Skeletal muscle tissue (tissue), 4 donors: ENCODE measurements around the gene CACNA2D4. TPM values are rescaled to one million over a fixed set of nuclear protein-coding genes. Genes with fewer than 3 reads are reported as not detected.

Source experiments
- H3K27ac ChIP-seq: one replicate; pipeline ENCODE4 v1.7.0; 2013; ENCODE audit warnings: mild to moderate bottlenecking, low read depth, low read length, inconsistent platforms
- H3K27me3 ChIP-seq, 3 donors: one replicate each; pipeline ENCODE4 v1.7.0; 2013; ENCODE audit warnings: low read length in 3 of 3; ENCODE audit not compliant: control insufficient read depth in 3 of 3, insufficient read depth in 3 of 3
- H3K36me3 ChIP-seq, 3 donors: one replicate each; pipeline ENCODE4 v1.7.0; 2013; ENCODE audit warnings: low read length in 3 of 3; ENCODE audit not compliant: control insufficient read depth in 3 of 3, insufficient read depth in 3 of 3
- H3K4me1 ChIP-seq, 3 donors: one replicate each; pipeline ENCODE4 v1.7.0; 2013; ENCODE audit warnings: low read length in 3 of 3, mild to moderate bottlenecking in 3 of 3; ENCODE audit not compliant: control insufficient read depth in 3 of 3, insufficient read depth in 3 of 3
- H3K4me3 ChIP-seq, 3 donors: one replicate each; pipeline ENCODE4 v1.7.0; 2013; ENCODE audit warnings: low read length in 3 of 3
- H3K9ac ChIP-seq, 3 donors: one replicate each; pipeline ENCODE4 v1.7.0; 2013; ENCODE audit warnings: low read length in 3 of 3, mild to moderate bottlenecking in 3 of 3, moderate library complexity in 2 of 3, low read depth in 1 of 3
- H3K9me3 ChIP-seq, 3 donors: one replicate each; pipeline ENCODE4 v1.7.0; 2013; ENCODE audit warnings: low read length in 3 of 3; ENCODE audit not compliant: control insufficient read depth in 3 of 3
- total RNA-seq: library from RNA; depleted of rRNA; stranded (reverse); fragments of >200 nt; gene quantifications from one replicate; pipeline ENCODE4 v1.2.3, GENCODE V29; 2014
- donor health status: Osteomylitis.

The CACNA2D4 gene, protein sequence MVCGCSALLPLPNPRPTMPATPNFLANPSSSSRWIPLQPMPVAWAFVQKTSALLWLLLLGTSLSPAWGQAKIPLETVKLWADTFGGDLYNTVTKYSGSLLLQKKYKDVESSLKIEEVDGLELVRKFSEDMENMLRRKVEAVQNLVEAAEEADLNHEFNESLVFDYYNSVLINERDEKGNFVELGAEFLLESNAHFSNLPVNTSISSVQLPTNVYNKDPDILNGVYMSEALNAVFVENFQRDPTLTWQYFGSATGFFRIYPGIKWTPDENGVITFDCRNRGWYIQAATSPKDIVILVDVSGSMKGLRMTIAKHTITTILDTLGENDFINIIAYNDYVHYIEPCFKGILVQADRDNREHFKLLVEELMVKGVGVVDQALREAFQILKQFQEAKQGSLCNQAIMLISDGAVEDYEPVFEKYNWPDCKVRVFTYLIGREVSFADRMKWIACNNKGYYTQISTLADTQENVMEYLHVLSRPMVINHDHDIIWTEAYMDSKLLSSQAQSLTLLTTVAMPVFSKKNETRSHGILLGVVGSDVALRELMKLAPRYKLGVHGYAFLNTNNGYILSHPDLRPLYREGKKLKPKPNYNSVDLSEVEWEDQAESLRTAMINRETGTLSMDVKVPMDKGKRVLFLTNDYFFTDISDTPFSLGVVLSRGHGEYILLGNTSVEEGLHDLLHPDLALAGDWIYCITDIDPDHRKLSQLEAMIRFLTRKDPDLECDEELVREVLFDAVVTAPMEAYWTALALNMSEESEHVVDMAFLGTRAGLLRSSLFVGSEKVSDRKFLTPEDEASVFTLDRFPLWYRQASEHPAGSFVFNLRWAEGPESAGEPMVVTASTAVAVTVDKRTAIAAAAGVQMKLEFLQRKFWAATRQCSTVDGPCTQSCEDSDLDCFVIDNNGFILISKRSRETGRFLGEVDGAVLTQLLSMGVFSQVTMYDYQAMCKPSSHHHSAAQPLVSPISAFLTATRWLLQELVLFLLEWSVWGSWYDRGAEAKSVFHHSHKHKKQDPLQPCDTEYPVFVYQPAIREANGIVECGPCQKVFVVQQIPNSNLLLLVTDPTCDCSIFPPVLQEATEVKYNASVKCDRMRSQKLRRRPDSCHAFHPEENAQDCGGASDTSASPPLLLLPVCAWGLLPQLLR
- 0.52 TPM for total RNA-seq

DNA sequence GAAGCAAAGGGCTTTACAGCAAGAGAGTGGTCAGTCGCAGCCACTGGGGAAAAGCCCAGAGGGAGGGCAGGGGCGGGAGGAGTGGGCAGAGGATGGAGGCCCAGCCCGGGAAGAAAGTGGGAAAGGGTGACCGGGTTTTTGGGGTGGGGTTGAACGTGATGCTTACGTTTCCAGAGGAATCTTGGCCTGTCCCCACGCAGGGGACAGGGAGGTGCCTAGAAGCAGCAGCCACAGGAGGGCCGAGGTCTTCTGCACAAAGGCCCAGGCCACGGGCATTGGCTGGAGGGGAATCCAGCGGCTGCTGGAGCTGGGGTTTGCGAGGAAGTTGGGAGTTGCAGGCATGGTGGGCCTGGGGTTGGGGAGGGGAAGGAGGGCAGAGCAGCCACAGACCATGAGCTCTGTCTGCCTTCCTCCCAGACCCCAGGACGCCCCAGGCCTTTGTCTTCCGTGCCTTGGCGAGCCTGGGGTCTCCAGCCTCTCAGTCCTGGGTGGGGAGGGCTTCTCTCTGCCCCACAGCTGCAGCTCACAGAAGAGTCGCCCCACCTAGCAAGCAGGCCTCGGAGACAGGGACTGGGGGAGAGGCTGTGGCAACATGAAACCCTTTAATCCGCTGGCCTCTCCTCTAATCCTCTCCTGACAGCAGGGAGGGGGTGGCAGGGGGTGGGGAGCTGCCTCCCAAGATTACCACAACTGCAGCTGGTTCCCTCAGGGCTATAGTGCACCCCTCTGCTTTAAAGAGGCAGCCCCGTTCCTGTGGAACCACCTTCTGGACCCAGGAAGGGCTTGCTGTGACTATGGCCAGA, at the start of gene CACNA2D4:
CACNA2D4 (minus strand) TSS at position 572 of the 803 bp plus-strand sequence; CDS start at position 393, 179 bp downstream.
- no peaks in the 10 kb centered on the region for H3K36me3 ChIP-seq
- no peak within 1 kb of the TSS for H3K27ac ChIP-seq
- peak within 1 kb of the TSS in 2 of 3 donors; percentile 13 to 30 for H3K4me3 ChIP-seq
- peaks cover 0 to 7% (median 7%) of the 10 kb centered on the region in 3 donors for H3K27me3 ChIP-seq
- no peaks in the 10 kb centered on the region for H3K9me3 ChIP-seq
- H3K4me1 ChIP-seq = peaks cover 20 to 32% (median 25%) of the 10 kb centered on the region in 3 donors
- H3K9ac ChIP-seq = peak within 1 kb of the TSS; percentile 20 to 60 (median 32)

DNA sequence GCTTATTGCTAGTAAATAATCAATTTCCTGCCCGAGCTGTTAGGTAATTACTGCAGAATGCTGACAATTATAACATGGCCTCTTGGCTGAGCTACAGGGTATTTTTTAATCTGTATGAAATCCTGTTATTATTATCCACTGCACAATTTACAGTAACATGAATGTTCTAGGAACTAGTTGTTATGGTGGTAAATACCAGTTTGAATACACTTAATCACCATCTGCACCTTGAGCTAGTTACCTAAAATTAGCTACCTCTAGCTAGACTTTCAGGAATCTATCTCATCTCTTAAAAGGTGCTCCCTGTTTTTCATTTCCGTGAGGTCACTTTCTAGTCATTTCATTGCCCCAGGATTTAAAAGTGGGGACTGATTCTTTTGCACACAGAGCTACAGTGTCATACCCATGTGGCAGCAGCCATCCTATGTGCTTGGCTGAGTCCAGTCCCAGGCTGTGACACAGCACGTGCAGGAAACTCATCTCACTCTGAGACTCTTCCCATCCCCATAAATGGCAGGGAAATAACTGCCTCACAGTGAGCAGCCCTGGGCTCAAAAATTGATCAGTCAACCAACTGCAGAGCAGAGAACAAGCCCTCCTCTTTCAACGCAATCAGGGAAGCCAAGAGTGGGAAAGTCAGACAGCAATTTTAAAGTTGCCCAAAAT, 48.2 kb upstream of the CACNA2D4 start:
- no peak overlapping the region for H3K9ac ChIP-seq
- H3K27ac ChIP-seq = no peak overlapping the region

DNA sequence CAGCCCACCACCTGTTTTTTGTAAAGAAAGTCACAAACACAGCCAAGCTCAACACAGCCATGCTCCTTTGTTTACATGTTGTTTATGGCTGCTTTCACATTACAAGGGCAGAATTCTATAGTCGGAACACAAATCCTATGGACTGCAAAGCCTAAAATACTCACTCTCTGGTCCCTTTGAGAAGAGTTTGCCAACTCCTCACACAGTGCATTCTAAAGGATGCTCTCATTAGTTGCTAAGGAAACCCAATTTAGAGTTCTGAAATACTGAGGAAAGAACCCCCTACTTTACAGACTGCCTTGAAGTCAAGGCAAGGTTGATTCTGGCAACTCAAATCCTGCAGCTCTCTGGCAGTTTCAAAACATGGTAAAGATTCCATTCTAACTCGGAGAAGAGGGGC, 47.5 kb upstream of the CACNA2D4 start:
- H3K36me3 ChIP-seq = peaks cover 8 to 30% (median 27%) of the 10 kb centered on the region in 3 donors
- H3K4me1 ChIP-seq = no peaks in the 10 kb centered on the region
- no peak overlapping the region for H3K9ac ChIP-seq
- no peak overlapping the region for H3K27ac ChIP-seq
- H3K27me3 ChIP-seq = no peaks in the 10 kb centered on the region
- H3K9me3 ChIP-seq = no peaks in the 10 kb centered on the region
- no peak overlapping the region for H3K4me3 ChIP-seq

More for the DNA sequence above, 48.2 kb upstream of the CACNA2D4 start:
- no peak overlapping the region for H3K4me3 ChIP-seq
- H3K9me3 ChIP-seq = no peaks in the 10 kb centered on the region
- peaks cover 6 to 24% (median 22%) of the 10 kb centered on the region in 3 donors for H3K36me3 ChIP-seq
- H3K4me1 ChIP-seq = no peaks in the 10 kb centered on the region
- H3K27me3 ChIP-seq = no peaks in the 10 kb centered on the region

DNA sequence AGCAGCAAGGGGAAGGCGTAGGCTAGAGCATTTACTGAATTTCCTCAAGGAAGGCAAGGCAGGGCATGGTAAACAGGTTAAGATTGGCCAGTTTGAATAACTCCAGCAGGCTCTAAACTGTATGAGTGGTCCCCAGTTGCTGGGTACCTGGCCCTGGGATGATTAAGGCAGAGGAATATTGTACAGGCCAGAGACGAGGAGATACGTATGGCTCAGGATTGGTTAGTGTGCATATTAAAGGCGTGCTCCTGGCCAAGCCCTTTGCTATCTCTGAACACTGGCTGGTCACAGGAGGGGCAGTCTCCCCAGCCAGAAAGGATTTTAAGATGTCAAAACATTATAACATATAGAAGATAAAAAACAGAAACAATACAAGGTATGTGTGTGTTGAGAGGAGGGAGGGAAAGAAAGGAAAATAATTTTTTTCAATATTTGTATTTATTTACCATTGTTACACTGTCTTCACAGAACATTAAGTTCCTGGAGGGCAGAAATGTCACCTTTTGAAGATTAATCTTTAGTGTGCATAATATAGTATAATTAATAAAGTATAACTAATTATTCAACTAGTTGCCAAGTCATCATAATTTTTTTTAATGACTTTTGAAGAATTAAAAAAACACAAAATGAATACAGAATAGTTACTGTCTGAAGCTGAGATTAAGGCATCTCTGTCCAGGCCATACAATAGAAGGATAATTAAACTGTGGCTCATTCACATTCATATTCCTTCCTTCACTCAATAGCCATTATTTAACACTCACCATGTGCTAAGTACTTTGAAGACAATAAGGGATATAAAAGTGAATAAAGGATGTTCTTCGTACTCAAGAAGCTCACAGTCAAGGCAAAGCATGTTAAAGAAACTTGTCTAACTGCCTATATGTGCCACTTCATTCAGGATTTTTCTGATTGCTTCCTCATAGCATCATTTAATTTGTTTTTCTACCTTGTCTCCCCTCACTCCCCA, 43.9 kb upstream of the CACNA2D4 start:
- no peak overlapping the region for H3K27ac ChIP-seq
- H3K4me3 ChIP-seq = no peak overlapping the region
- peaks cover 8 to 33% (median 31%) of the 10 kb centered on the region in 3 donors for H3K36me3 ChIP-seq
- peaks cover 0 to 3% (median 2%) of the 10 kb centered on the region in 3 donors for H3K9me3 ChIP-seq
- H3K9ac ChIP-seq = no peak overlapping the region
- H3K27me3 ChIP-seq = no peaks in the 10 kb centered on the region
- H3K4me1 ChIP-seq = no peaks in the 10 kb centered on the region

DNA sequence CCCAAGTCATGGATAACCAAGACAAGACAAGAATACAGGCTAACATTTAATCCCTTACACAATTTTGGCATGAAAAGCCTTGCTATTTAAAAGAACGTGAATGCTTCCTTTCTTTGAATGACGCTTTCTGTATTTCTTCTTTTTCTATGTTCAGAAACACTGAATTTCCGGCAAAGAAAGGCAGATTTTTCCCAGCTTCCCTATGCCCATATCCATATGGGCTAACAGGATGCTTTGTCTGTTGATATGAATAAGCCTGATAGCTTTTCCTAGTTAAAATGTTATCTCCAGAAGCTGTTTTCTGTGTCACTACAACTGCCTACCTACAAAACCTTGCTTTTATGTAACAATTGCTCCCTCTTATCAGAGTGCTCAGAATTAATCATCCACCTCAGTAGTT, 38.3 kb upstream of the CACNA2D4 start:
- H3K4me1 ChIP-seq = no peaks in the 10 kb centered on the region
- H3K4me3 ChIP-seq = no peak overlapping the region
- H3K27me3 ChIP-seq = no peaks in the 10 kb centered on the region
- H3K27ac ChIP-seq = no peak overlapping the region
- H3K9me3 ChIP-seq = peaks cover 0 to 3% (median 2%) of the 10 kb centered on the region in 3 donors
- no peak overlapping the region for H3K9ac ChIP-seq
- H3K36me3 ChIP-seq = peaks cover 18 to 29% (median 25%) of the 10 kb centered on the region in 3 donors

DNA sequence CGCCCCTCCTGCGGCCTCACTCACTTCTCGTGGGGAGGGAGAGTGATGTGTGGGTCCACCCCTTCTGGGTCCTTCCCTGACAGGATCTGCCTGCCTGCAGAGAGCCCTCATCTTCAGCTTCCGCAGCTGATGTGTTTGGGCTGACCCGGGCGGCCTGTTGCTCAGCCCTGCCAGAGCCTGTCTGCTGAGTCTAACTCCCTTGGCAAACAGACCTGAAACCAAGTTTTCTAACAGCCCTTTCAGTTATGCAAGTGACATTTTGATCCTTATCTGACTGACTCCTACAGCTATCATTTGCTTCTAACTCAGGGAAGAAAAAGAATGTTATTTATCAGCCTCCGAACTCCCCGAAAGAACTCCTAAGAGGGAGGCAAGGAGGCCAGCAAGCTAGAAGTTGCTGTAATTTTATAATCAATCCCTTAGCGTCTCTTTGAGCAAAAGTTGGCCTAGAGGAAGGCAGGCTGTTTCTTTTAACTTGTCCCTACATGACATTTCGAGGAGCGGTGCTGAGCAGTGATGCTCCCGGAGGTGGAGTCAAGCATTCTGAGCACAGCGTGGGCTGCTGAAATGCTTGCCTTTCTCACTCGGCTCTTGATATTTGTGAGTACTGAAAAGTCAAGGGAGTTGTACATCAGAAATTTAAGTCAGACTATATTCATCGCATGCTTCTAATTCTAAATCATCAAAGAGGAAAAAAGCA, 31.5 kb upstream of the CACNA2D4 start:
- H3K36me3 ChIP-seq = peaks cover 45 to 57% (median 51%) of the 10 kb centered on the region in 3 donors
- H3K4me1 ChIP-seq = peaks cover 0 to 4% (median 2%) of the 10 kb centered on the region in 3 donors
- no peaks in the 10 kb centered on the region for H3K9me3 ChIP-seq
- H3K9ac ChIP-seq = peak overlapping the region in 1 of 3 donors; percentile 16
- H3K27me3 ChIP-seq = no peaks in the 10 kb centered on the region
- H3K4me3 ChIP-seq = no peak overlapping the region
- H3K27ac ChIP-seq = no peak overlapping the region

DNA sequence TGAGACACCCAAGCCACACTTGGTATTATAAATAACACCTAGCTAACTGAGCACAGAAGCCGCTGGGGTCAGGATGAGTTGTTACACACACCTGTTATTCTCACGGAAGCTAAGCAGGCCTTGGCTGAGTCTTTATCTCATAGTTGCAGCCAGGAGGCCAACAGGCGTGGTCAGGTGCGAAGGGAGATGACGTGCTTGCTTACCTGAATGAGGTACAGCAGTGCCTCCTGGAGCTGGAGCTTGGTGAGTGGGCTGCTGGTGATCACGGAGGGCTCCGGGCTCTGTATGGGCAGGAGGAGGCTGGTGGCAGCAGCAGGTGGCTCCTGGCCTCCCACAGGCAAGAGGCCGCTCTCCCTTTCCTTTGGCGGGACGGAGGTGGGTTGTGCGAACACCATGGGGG, 30.4 kb upstream of the CACNA2D4 start:
- peaks cover 42 to 54% (median 48%) of the 10 kb centered on the region in 3 donors for H3K36me3 ChIP-seq
- no peak overlapping the region for H3K27ac ChIP-seq
- H3K9me3 ChIP-seq = no peaks in the 10 kb centered on the region

DNA sequence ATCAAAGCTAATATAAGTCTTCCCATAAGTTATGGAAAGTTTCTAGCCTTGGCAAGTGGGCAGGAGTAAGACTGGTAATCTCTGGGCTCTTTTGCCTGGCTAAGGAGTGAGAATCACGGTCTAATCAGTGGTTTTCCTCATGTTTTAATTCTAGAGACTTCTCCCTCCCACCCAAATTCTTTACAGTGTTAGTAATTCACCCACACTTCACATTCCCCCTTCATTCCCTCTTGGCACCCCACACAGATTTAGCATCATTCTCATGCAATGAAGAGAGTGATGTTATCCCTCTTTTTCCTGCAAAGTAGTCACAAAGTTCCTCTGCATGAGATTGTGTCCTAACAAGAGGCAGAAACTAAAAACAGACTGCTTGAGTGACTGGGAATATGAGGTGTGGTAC, 28.6 kb upstream of the CACNA2D4 start:
- Histone ChIP-seq H3K36me3 (peaks cover 32 to 45% (median 33%) of the 10 kb centered on the region in 3 donors), H3K4me3 (no peak overlapping the region)

More for the DNA sequence above, 30.4 kb upstream of the CACNA2D4 start:
- peaks cover 0 to 4% (median 2%) of the 10 kb centered on the region in 3 donors for H3K4me1 ChIP-seq
- no peak overlapping the region for H3K9ac ChIP-seq
- H3K27me3 ChIP-seq = no peaks in the 10 kb centered on the region
- no peak overlapping the region for H3K4me3 ChIP-seq

More for the DNA sequence above, 28.6 kb upstream of the CACNA2D4 start:
- no peaks in the 10 kb centered on the region for H3K27me3 ChIP-seq
- no peak overlapping the region for H3K27ac ChIP-seq
- H3K9ac ChIP-seq = no peak overlapping the region
- no peaks in the 10 kb centered on the region for H3K9me3 ChIP-seq
- peaks cover 0 to 4% (median 2%) of the 10 kb centered on the region in 3 donors for H3K4me1 ChIP-seq
